ENCODE results near the gene COL11A1.

COL11A1 gene

DNA sequence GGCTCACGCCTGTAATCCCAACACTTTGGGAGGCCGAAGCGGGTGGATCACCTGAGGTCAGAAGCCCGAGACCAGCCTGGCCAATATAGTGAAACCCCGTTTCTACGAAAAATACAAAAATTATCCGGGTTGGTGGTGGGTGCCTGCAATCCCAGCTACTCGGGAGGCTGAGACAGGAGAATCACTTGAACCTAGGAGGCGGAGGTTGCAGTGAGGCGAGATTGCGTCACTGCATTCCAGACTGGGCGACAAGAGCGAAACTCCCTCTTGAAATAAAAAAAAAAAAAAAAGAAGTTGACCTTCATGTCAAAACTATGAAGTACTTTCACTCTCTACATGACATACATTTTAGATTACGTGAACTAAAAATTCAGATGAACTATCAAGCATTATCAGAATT is 153.7 kb downstream of the COL11A1 start:
- Histone ChIP-seq H3K9ac (ENCODE audit: low read length) (no peak overlapping the region), H3K79me2 (ENCODE audit: control insufficient read depth, insufficient read depth, low read length, poor library complexity) (no peaks in the 10 kb centered on the region), H3K27ac (ENCODE audit: low read depth, low read length) (no peak overlapping the region), H3K23ac (ENCODE audit: low read length) (no peak overlapping the region), H4K8ac (ENCODE audit: low read depth, low read length) (no peak overlapping the region), H2BK5ac (ENCODE audit: low read depth, low read length, poor library complexity) (no peak overlapping the region), H3K79me1 (ENCODE audit: low read length) (no peaks in the 10 kb centered on the region), H3K18ac (ENCODE audit: low read length) (no peak overlapping the region), H3K36me3 (ENCODE audit: control insufficient read depth in 1 of 2, insufficient read depth in 2 of 2, low read length in 2 of 2) (peaks cover 2% of the 10 kb centered on the region in 2 experiments), H3K4me1 (ENCODE audit: control insufficient read depth in 1 of 2, insufficient read depth in 2 of 2, low read length in 2 of 2) (no peaks in the 10 kb centered on the region), H3K4ac (ENCODE audit: low read depth, low read length) (no peak overlapping the region), H4K12ac (ENCODE audit: low read depth, low read length) (no peak overlapping the region), H2AFZ (ENCODE audit: insufficient read depth, low read length, poor library complexity) (no peak overlapping the region), H4K91ac (ENCODE audit: low read depth, low read length) (no peak overlapping the region), H3K4me3 (ENCODE audit: low read depth, low read length) (no peak overlapping the region), H3K14ac (ENCODE audit: low read length) (no peak overlapping the region), H2AK5ac (ENCODE audit: low read length) (no peak overlapping the region), H3K9me3 (ENCODE audit: insufficient read depth, low read depth, low read length) (no peaks in the 10 kb centered on the region), H2BK12ac (ENCODE audit: low read length) (no peak overlapping the region), H2BK120ac (ENCODE audit: insufficient read depth, low read length, poor library complexity) (no peak overlapping the region), H3K4me2 (ENCODE audit: low read length) (no peak overlapping the region), H3K27me3 (ENCODE audit: insufficient read depth, low read length) (no peaks in the 10 kb centered on the region)
- peak; percentile 11 to 67 for DNase-seq
- WGBS (ENCODE audit: extremely low coverage, insufficient coverage, insufficient read length) = no CpG with 5 or more reads among the region's 14 CpGs

GRCh38 chr1:102952400-102952799 is 155.9 kb downstream of the COL11A1 start:
- H3K4me1 ChIP-seq (ENCODE audit: control insufficient read depth in 1 of 2, insufficient read depth in 2 of 2, low read length in 2 of 2) = no peaks in the 10 kb centered on the region
- H3K27me3 ChIP-seq (ENCODE audit: insufficient read depth, low read length) = no peaks in the 10 kb centered on the region
- H2BK5ac ChIP-seq (ENCODE audit: low read depth, low read length, poor library complexity) = no peak overlapping the region
- H2AK5ac ChIP-seq (ENCODE audit: low read length) = no peak overlapping the region
- H3K27ac ChIP-seq (ENCODE audit: low read depth, low read length) = no peak overlapping the region
- no peak overlapping the region for H3K14ac ChIP-seq (ENCODE audit: low read length)
- H3K4me2 ChIP-seq (ENCODE audit: low read length) = no peak overlapping the region
- H3K79me2 ChIP-seq (ENCODE audit: control insufficient read depth, insufficient read depth, low read length, poor library complexity) = no peaks in the 10 kb centered on the region
- no peak overlapping the region for H4K91ac ChIP-seq (ENCODE audit: low read depth, low read length)
- no peak for DNase-seq
- H2AFZ ChIP-seq (ENCODE audit: insufficient read depth, low read length, poor library complexity) = no peak overlapping the region
- H3K36me3 ChIP-seq (ENCODE audit: control insufficient read depth in 1 of 2, insufficient read depth in 2 of 2, low read length in 2 of 2) = peaks cover 0 to 2% of the 10 kb centered on the region in 2 experiments
- no peak overlapping the region for H3K9ac ChIP-seq (ENCODE audit: low read length)
- H4K12ac ChIP-seq (ENCODE audit: low read depth, low read length) = no peak overlapping the region
- no peak overlapping the region for H4K8ac ChIP-seq (ENCODE audit: low read depth, low read length)
- no peak overlapping the region for H3K4ac ChIP-seq (ENCODE audit: low read depth, low read length)
- H3K4me3 ChIP-seq (ENCODE audit: low read depth, low read length) = no peak overlapping the region
- H3K9me3 ChIP-seq (ENCODE audit: insufficient read depth, low read depth, low read length) = no peaks in the 10 kb centered on the region
- H3K23ac ChIP-seq (ENCODE audit: low read length) = no peak overlapping the region
- no peak overlapping the region for H2BK12ac ChIP-seq (ENCODE audit: low read length)
- no peak overlapping the region for H2BK120ac ChIP-seq (ENCODE audit: insufficient read depth, low read length, poor library complexity)
- no peaks in the 10 kb centered on the region for H3K79me1 ChIP-seq (ENCODE audit: low read length)
- H3K18ac ChIP-seq (ENCODE audit: low read length) = no peak overlapping the region

DNA sequence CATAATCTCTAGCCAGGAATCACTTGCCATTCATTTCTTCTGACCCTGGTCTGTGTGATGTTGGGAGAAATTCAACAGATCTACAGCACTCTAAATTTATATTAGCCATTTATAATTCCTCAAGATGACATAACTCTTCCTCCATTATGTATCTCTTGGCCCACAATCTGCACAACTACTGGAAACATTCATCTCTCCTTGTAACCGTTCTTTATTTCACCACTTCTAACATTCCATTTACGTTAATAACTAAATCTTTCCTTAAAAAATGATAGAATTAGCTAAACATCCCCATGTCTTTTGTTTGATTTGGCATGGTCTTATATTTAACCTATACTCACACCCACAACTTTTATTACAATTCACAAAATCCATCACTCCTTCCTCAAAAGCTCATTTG is 166.0 kb downstream of the COL11A1 start:
- H3K9ac ChIP-seq (ENCODE audit: low read length) = no peak overlapping the region
- no peak overlapping the region for H2AFZ ChIP-seq (ENCODE audit: insufficient read depth, low read length, poor library complexity)
- no peaks in the 10 kb centered on the region for H3K79me1 ChIP-seq (ENCODE audit: low read length)
- no peak overlapping the region for H4K12ac ChIP-seq (ENCODE audit: low read depth, low read length)
- H3K23ac ChIP-seq (ENCODE audit: low read length) = no peak overlapping the region
- H3K36me3 ChIP-seq (ENCODE audit: control insufficient read depth in 1 of 2, insufficient read depth in 2 of 2, low read length in 2 of 2) = peaks cover 1 to 4% of the 10 kb centered on the region in 2 experiments
- H3K9me3 ChIP-seq (ENCODE audit: insufficient read depth, low read depth, low read length) = no peaks in the 10 kb centered on the region
- no peak overlapping the region for H2BK12ac ChIP-seq (ENCODE audit: low read length)
- H4K8ac ChIP-seq (ENCODE audit: low read depth, low read length) = no peak overlapping the region
- WGBS (ENCODE audit: extremely low coverage, insufficient coverage, insufficient read length) = 100% methylated on average over 2 of the region's 2 CpGs
- H3K4me1 ChIP-seq (ENCODE audit: control insufficient read depth in 1 of 2, insufficient read depth in 2 of 2, low read length in 2 of 2) = no peaks in the 10 kb centered on the region
- no peak overlapping the region for H3K4me3 ChIP-seq (ENCODE audit: low read depth, low read length)
- no peak overlapping the region for H3K27ac ChIP-seq (ENCODE audit: low read depth, low read length)
- no peak overlapping the region for H4K91ac ChIP-seq (ENCODE audit: low read depth, low read length)
- no peak overlapping the region for H2AK5ac ChIP-seq (ENCODE audit: low read length)
- no peak overlapping the region for H3K4ac ChIP-seq (ENCODE audit: low read depth, low read length)
- no peak overlapping the region for H3K4me2 ChIP-seq (ENCODE audit: low read length)
- no peaks in the 10 kb centered on the region for H3K79me2 ChIP-seq (ENCODE audit: control insufficient read depth, insufficient read depth, low read length, poor library complexity)
- H3K27me3 ChIP-seq (ENCODE audit: insufficient read depth, low read length) = no peaks in the 10 kb centered on the region
- no peak overlapping the region for H3K18ac ChIP-seq (ENCODE audit: low read length)
- H2BK5ac ChIP-seq (ENCODE audit: low read depth, low read length, poor library complexity) = no peak overlapping the region
- no peak for DNase-seq
- H3K14ac ChIP-seq (ENCODE audit: low read length) = no peak overlapping the region
- H2BK120ac ChIP-seq (ENCODE audit: insufficient read depth, low read length, poor library complexity) = no peak overlapping the region

GRCh38 chr1:102941366-102941947 is 166.9 kb downstream of the COL11A1 start:
- Histone ChIP-seq H3K27ac (ENCODE audit: low read depth, low read length) (no peak overlapping the region), H2BK12ac (ENCODE audit: low read length) (no peak overlapping the region), H2BK120ac (ENCODE audit: insufficient read depth, low read length, poor library complexity) (no peak overlapping the region), H4K12ac (ENCODE audit: low read depth, low read length) (no peak overlapping the region), H3K4me1 (ENCODE audit: control insufficient read depth in 1 of 2, insufficient read depth in 2 of 2, low read length in 2 of 2) (no peaks in the 10 kb centered on the region), H3K14ac (ENCODE audit: low read length) (no peak overlapping the region), H3K36me3 (ENCODE audit: control insufficient read depth in 1 of 2, insufficient read depth in 2 of 2, low read length in 2 of 2) (peaks cover 1% of the 10 kb centered on the region in 2 experiments), H3K23ac (ENCODE audit: low read length) (no peak overlapping the region), H2AFZ (ENCODE audit: insufficient read depth, low read length, poor library complexity) (no peak overlapping the region), H2AK5ac (ENCODE audit: low read length) (no peak overlapping the region), H3K79me2 (ENCODE audit: control insufficient read depth, insufficient read depth, low read length, poor library complexity) (no peaks in the 10 kb centered on the region), H4K91ac (ENCODE audit: low read depth, low read length) (no peak overlapping the region), H3K9me3 (ENCODE audit: insufficient read depth, low read depth, low read length) (no peaks in the 10 kb centered on the region), H3K18ac (ENCODE audit: low read length) (no peak overlapping the region), H3K79me1 (ENCODE audit: low read length) (no peaks in the 10 kb centered on the region), H2BK5ac (ENCODE audit: low read depth, low read length, poor library complexity) (no peak overlapping the region), H3K4ac (ENCODE audit: low read depth, low read length) (no peak overlapping the region), H4K8ac (ENCODE audit: low read depth, low read length) (no peak overlapping the region), H3K9ac (ENCODE audit: low read length) (no peak overlapping the region), H3K27me3 (ENCODE audit: insufficient read depth, low read length) (no peaks in the 10 kb centered on the region), H3K4me3 (ENCODE audit: low read depth, low read length) (no peak overlapping the region), H3K4me2 (ENCODE audit: low read length) (no peak overlapping the region)
- peak; percentile 87 to 97 for DNase-seq

All from trophoblast cell (in vitro differentiated cells and primary cell).